SU-DHL-6 (cell line): Measurements from ENCODE around the gene TSPAN18.

Source experiments
- CTCF ChIP-seq: fragments of 200-600 bp; sonication (generic); IDR thresholded peaks from one replicate; pipeline ENCODE4 v1.5.1; 2017; ENCODE audit warnings: antibody characterized with exemption, mild to moderate bottlenecking, low read length, moderate library complexity; ENCODE audit not compliant: insufficient read depth, poor library complexity, severe bottlenecking
- EZH2phosphoT487 ChIP-seq: fragments of 200-600 bp; sonication (generic), shearing (Covaris generic); conservative IDR thresholded peaks from 2 replicates; pipeline ENCODE4 v1.6.1; 2018; ENCODE audit warnings: mild to moderate bottlenecking, antibody characterized with exemption, low read length, moderate library complexity, mixed read lengths

- no peak for TF ChIP-seq CTCF
- TF ChIP-seq EZH2phosphoT487: no peak
These were observed 25.5 kb upstream of the TSPAN18 start for GRCh38 chr11:44701276-44701675.
